GM19099 (cell line): ENCODE data around the gene HSPA1B.

Source experiments
- POLR2A ChIP-seq: IDR thresholded peaks from 3 replicates; pipeline ENCODE4 v1.6.1; 2011; ENCODE audit warnings: low read depth; ENCODE audit not compliant: insufficient read length; ENCODE audit errors: extremely low read depth

The HSPA1B gene

DNA sequence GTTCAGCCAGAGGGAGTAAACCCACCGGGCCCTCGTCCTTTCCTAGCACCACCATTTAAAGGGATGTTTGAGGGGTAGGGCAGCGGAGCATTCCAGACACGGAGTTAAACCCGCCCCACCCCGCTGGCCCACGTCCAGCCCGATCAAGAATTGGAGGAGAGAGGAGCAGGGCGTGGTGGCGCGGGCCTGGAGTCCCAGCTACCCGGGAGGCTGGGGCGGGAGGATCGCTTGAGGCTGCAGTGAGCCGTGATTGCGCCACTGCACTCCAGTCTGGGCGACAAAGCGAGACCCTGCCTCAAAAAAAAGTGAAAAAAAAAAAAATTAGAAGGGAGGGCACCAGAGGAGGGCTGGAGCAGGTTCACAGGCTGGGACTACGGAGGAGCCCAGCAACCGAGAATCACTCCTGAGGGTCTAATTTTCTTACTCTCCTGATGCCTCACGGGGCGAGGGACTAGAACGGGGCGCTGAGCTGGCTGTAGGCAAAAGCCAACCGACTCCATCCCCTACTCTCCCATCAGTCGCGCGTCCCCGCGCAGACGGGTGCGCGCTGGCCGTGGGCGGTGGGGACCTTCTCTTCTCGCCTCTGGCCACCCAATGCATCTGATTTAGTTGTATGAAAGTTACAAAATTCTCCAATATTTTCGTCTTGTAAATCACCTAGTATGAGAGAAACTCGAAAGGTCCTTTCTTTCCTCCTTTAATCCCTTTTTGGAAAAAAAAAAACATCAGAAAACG is 6.1 kb upstream of the HSPA1B start:
- peak; percentile 82 for TF ChIP-seq POLR2A

DNA sequence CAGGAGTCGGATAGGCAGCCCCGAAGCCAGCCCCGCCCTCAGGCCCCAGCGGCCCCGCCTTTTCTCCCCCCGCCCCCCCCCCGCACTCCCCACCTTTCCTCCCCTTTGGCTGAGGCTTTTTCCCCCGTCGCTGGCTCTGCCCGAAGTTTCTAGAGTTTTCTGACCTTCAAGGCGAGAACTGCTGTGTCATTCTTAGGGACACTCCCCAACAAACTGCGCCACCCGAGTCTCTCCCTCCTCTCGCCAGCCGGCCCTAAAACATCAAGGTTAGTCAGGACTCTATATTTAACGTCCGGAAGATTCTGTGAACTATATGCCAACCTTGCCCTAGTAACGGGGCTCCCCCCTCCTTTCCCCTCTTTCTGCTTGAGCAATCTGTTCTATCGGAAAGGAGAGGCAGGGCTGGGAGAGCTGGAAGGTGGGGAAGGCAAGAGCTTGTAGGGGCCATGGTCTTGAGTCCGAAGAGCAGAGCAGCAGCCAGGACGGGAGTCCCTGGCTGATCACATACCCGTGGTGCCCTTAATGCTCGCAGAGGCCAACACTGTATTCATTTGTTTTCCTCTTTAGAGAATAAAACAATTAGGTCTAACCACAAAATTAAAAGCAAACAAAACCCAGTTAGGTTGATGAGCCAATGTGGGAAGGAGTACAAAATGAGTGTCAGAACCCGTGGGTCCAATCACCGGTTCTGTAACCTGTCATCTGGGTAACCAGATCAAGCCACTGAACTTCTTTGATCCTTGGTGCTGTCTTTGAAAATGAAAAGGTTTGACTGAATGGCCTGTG is 5.3 kb upstream of the HSPA1B start:
- no peak for TF ChIP-seq POLR2A

DNA sequence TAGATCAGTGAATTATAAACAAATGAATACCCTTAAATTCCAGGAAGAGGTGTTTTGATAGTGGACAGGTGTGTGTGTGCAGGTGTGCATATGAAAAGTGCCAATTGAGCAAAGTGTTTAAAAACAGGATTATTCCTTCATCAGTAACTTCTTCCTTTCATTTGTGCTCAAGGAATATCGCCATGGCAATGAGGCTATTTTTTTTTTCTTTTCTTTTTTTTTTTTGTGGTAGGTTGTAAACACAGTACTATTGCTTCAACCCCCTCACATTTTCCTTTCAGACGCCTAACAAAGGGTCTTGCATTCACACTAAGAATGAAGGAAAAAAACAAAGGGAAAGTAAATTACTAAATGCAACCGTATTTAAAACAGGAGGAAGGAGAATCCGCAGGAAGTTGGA is 2.0 kb upstream of the HSPA1B start:
- no peak for TF ChIP-seq POLR2A

DNA sequence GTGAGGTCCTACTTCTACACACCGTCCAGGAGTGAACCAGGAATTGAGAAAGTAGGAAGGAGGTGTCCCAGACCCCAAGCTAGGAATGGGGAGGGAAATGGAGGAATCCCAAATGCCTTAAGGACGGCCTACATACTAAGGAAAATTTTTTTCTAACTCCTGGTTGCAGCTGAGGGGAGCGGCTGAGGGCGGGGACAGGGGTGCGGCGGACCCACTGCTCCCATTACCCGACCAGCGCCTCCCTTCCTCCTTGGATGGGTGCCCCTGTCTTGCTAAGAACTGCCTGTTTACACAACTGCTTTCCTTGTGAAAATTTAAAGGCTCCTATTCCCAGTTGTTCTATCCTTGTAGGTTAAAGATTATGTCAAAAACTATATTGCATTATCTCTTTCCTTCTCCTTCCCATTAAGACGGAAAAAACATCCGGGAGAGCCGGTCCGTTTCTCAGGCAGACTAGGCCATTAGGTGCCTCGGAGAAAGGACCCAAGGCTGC is 699 bp upstream of the HSPA1B start:
- TF ChIP-seq POLR2A: no peak

DNA sequence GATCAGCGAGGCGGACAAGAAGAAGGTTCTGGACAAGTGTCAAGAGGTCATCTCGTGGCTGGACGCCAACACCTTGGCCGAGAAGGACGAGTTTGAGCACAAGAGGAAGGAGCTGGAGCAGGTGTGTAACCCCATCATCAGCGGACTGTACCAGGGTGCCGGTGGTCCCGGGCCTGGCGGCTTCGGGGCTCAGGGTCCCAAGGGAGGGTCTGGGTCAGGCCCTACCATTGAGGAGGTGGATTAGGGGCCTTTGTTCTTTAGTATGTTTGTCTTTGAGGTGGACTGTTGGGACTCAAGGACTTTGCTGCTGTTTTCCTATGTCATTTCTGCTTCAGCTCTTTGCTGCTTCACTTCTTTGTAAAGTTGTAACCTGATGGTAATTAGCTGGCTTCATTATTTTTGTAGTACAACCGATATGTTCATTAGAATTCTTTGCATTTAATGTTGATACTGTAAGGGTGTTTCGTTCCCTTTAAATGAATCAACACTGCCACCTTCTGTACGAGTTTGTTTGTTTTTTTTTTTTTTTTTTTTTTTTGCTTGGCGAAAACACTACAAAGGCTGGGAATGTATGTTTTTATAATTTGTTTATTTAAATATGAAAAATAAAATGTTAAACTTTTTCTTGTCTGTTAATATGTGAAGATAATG is 2.2 kb downstream of the HSPA1B start:
- TF ChIP-seq POLR2A: no peak

DNA sequence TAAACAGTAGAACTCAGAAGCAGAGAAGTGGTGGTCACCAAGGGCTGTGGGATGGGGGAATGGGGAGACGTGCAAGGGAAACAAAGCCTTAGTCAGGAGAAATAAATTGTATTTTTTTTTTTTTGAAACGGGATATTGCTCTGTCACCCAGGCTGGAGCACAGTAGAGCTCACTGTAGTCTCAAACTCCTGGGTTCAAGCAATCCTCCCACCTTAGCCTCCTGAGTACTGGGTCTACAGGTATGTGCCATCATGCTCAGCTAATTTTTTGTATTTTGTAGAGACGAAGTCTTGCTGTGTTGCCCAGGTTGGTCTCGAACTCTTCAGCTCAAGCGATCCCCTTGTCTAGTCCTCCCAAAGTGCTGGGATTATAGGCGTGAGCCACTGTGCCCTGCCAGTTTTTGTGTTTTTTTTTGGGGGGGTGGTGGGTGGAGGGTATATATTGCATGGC is 3.4 kb downstream of the HSPA1B start:
- no peak for TF ChIP-seq POLR2A

DNA sequence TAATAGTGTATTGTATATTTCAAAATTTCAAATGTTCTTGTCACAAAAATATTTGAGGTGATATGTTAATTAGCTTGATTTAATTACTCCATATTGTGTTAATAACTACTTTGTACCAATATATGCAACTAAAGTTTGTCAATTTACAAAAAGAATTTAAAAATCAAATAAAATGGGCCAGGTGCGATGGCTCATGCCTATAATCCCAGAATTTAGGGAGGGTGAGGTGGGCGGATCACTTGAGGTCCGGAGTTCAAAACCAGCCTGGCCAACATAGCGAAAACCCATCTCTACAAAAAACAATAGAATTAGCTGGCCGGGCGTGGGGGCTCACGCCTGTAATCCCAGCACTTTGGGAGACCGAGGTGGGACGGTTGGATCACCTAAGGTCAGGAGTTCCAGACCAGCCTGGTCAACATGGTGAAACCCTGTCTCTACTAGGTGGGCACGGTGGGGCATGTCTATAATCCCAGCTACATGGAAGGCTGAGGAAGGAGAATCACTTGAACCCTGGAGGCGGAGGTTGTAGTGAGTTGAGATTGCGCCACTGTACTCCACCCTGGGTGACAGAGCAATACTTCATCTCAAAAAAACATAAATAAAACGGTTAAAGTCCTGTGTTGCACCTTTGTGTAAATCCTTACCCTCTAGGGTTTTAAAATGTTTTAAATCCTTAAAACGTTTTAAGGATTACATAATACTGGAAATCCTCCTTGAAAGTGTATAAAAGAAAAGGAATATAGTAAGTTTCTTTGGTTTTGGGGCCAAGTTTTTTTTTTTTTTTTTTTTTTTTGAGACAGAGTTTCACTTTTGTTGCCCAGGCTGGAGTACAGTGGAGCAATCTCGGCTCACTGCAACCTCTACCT is 4.0 kb downstream of the HSPA1B start:
- TF ChIP-seq POLR2A: no peak

DNA sequence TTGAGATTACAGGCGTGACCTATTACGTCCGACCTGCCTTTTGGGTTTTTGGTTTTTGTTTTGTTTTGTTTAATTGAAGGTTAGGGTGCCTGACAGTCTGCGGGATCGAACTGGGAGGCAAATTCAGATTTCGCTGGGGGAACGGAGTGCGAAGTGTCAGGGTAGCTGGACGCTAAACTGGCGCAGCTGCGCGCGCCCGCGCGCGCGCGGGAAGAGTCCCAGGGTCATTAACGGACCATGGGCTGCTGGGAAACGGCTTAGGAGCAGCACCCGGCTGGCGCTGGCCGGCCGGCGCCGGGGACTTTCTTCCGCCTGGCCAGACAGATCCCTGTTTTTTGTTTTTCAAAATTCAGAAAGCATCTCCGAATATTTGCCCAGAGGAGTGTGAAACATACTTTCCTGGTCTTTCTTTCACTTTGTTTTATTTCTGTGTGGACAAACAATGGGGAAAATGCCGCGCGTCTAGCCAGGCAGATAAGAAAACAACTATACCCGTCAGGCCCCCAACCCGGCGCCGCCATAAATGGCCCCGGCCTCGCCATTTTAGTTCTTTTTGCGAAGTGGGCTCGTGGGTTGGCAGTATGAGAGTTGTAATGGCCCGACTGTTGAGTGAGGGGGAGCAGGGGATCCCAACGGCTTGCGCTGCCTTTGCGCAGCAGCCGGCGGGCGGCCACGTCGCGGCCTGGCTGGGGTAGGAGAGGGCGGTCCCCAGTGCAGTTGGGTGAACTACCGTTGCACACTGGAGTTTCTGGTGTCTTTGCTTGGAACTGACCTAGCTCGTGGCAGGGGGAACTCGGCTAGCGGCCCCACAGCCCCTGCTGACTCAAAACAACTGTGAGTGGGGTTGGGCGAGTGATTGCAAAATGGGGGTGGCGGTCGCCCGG is 7.1 kb downstream of the HSPA1B start:
- peak; percentile 99 for TF ChIP-seq POLR2A

DNA sequence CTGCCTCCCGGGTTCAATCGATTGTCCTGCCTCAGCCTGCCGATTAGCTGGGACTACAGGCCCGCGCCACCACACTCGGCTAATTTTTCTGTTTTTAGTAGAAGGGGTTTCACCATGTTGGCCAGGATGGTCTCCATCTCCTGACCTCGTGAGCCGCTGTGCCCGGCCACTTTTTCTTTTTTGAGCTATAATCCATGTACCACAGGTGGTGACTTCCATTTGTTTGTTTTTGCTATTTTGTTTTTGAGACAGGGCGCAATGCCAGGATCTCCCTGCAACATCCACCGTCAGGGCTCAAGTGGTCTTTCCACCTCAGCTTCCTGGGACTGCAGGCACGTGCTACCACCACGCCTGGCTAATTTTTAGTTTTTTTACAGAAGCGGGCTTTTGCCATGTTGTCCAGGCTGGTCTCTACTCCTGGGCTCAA is 8.5 kb downstream of the HSPA1B start:
- no peak for TF ChIP-seq POLR2A

DNA sequence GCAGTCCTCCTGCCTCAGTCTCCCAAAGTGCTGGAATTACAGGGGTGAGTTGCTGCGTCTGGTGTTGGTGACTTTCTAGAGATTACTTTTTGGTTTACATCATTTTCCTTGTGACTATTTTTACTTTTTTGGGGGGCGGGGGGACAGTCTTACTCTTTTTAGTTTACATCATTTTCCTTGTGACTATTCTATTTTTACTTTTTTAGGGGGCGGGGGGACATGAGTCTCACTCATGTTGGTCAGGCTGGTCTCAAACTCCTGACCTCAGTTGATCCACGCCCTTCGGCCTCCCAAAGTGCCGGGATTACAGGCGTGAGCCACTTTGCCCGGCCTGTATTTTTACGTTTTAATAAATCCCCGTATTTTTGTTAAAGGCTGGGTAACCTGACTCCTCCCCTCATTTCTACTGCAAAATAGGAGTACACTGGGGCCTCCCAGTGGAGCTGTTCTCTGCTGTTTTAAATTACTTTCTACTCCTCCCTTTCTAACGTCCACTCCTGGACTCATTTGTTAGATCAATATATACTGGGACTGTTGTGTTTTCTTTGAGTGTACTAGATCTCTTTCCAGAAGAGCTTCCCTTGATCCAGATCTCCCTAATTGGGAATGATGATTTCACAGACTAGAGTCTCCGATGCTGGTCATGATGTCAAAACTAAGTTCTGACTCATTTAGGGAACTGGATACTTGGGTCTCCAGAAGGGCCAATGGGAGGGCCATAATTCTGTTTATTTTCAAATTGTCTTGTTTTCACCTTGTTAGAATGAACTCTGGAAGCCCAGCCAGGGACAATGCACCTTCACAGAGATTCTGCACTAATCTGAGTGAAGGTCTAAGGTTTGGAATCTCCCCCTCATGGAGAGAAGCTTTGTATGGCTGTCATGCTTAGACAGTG is 9.2 kb downstream of the HSPA1B start:
- no peak for TF ChIP-seq POLR2A

DNA sequence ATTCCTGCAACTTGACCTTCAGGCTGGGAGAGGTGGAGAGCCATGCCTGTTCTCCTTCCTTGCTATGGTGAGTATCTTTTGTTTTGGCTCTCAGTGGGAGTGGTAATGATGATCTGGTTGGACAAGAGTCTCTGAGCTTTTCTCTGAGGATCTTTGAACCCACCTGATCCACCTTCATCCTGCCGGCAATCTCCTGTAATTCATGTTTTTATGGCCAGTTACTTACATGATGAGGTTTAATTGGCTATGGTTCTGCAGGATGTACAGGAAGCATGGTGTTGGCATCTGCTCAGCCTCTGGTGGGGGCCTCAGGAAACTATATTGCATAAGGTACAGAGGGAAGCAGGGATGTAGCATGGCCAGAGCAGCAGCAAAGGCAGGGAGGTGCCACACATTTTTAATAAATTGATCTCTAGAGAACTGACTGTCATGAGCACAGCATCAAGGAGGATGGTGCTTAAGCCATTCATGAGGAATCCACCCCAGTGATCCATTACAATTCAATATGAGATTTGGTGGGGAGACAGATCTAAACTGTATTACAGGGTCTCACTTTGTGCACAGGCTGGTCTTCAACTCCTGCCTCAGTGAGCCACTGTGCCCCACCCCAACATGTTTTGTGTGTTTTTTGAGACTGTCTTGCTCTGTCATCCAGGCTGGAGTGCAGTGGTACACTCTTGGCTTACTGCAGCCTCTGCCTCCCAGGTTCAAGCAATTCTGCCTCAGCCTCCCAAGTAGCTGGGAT is 10.0 kb downstream of the HSPA1B start:
- no peak for TF ChIP-seq POLR2A

DNA sequence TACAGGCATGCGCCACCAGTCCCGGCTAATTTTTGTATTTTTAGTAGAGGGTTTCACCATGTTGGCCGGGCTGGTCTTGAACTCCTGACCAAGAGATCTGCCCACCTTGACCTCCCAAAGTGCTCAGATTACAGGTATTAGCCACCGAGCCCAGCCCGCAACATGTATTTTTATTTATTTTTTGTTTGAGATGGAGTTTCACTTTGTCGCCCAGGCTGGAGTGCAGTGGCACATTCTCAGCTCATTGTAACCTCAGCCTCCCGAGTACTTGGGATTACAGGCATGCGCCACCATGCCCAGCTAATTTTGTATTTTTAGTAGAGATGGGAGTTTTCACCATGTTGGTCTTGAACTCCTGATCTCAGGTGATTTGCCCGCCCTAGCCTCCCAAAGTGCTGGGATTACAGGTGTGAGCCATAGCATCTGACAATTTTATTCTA is 10.6 kb downstream of the HSPA1B start:
- TF ChIP-seq POLR2A: peak; percentile 16
